Muscle layer of colon (tissue), 2 donors: Measurements from ENCODE around the gene KLHL40.
"Not testable (repeated sequence)": the region's sequence is repeated elsewhere in the genome, so short reads cannot be mapped to it uniquely, and the experiment has no call there.

Experiments
- H3K27ac ChIP-seq: one replicate; pipeline ENCODE4 v1.7.0; 2013; ENCODE audit warnings: low read depth, mild to moderate bottlenecking, low read length, moderate library complexity
- H3K27me3 ChIP-seq, 2 donors: one replicate each; pipeline ENCODE4 v1.7.0; 2013; ENCODE audit warnings: low read length in 2 of 2, mild to moderate bottlenecking in 2 of 2; ENCODE audit not compliant: insufficient read depth in 2 of 2, control insufficient read depth in 1 of 2
- H3K36me3 ChIP-seq: one replicate; pipeline ENCODE4 v1.7.0; 2013; ENCODE audit warnings: mild to moderate bottlenecking, low read length; ENCODE audit not compliant: insufficient read depth
- H3K4me1 ChIP-seq: one replicate; pipeline ENCODE4 v1.7.0; 2013; ENCODE audit warnings: mild to moderate bottlenecking, low read length; ENCODE audit not compliant: insufficient read depth
- H3K4me3 ChIP-seq, 2 donors: one replicate each; pipeline ENCODE4 v1.7.0; 2013; ENCODE audit warnings: low read length in 2 of 2, low read depth in 1 of 2, mild to moderate bottlenecking in 1 of 2, moderate library complexity in 1 of 2
- H3K9ac ChIP-seq: one replicate; pipeline ENCODE4 v1.7.0; 2013; ENCODE audit warnings: low read length
- H3K9me3 ChIP-seq: one replicate; pipeline ENCODE4 v1.7.0; 2013; ENCODE audit warnings: mild to moderate bottlenecking, low read length
- donor health status: abdominal sarcoma.
- donor health status: Adenocarcinoma of cecum.

KLHL40 gene

DNA sequence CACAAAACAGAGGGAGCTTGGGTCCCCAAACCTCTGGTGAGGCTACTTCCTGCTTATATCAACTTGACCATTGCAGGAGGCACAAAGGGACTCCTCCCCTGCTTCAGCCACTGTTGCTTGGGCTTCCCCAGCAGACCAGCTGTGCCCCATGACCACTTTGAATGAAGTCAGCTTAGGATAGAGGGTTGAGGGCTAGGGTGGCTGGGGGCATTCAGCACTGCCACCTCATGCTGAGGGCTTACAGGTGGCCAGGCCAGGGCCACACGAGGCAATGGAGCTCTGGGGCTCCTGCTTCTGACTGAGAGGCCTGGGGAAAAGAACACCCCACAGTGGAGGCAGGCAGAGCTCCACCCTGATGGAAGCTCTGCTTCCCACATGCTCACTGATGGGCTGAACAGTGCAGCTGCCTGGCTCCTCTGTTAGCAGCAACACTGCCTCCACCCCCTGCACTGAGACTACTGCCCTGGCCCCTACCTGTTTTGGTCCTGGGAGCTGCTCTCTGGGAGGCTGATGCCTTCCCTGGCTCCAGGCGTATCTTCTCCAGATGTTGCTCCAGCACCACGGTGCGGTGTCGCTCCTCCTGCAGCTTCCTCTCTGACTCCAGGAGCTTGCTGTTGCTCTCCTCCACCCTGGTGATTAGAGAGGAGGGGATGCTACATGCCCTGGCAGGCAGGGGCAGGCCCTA, 27.5 kb downstream of the KLHL40 start:
- Histone ChIP-seq H3K36me3 (no peaks in the 10 kb centered on the region), H3K4me1 (no peaks in the 10 kb centered on the region), H3K4me3 (no peak overlapping the region), H3K27me3 (no peaks in the 10 kb centered on the region), H3K9ac (no peak overlapping the region), H3K9me3 (no peaks in the 10 kb centered on the region), H3K27ac (no peak overlapping the region)

DNA sequence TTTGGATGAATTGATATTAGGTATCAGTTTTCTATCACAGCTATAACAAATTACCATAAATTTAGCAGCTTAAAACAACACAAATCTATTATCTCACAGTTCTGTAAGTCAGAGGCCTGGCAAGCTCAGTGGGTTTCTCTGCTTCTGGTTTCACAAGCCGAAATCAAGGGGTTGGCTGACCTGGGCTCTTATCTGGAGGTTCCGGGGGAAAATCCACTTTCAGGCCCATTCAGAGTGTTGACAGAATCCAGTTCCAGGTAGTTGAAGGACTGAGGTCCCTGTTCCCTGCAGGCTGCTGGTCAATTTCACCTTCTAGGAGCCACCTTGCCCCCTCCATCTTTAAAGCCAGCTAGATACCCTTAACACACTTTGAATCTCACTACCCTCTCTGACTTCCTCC, 28.4 kb downstream of the KLHL40 start:
- H3K9me3 ChIP-seq: no peaks in the 10 kb centered on the region
- no peaks in the 10 kb centered on the region for H3K4me1 ChIP-seq
- no peaks in the 10 kb centered on the region for H3K36me3 ChIP-seq
- no peaks in the 10 kb centered on the region for H3K27me3 ChIP-seq
- H3K9ac ChIP-seq: no peak overlapping the region
- H3K4me3 ChIP-seq: no peak overlapping the region
- H3K27ac ChIP-seq: no peak overlapping the region

DNA sequence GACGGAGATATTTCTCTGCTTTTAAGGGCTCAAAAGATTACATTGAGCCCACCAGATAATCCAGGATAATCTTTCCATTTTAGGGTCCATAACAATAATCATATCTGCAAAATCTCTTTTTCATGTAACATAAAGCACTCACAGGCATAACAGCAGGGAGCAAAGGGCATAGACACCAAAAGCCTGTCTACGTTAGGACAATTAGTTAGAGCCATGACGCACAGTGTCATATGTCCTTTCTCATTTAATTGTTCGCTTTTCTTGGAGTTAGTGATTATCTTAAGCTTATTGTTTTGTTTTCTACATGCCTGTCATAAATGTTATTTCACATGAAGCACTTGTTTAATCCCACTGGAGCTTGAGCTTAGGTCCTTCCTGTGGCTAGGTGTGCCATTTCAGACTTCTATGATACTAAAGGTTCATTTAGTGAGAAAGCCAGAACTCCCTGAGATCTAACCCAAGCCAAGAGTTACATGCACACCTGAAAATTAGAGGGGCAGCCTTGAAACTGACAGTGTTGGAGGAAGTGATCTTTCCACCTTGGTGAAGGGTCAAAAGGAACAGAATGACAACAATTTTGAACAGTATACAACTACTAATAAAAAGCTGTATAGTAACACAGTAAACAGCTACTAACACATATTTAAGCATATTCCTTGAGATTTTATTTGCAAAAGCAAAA, 29.0 kb downstream of the KLHL40 start:
- Histone ChIP-seq H3K4me3 (no peak overlapping the region), H3K9me3 (no peaks in the 10 kb centered on the region), H3K36me3 (no peaks in the 10 kb centered on the region), H3K27me3 (no peaks in the 10 kb centered on the region), H3K9ac (no peak overlapping the region), H3K4me1 (no peaks in the 10 kb centered on the region), H3K27ac (no peak overlapping the region)

DNA sequence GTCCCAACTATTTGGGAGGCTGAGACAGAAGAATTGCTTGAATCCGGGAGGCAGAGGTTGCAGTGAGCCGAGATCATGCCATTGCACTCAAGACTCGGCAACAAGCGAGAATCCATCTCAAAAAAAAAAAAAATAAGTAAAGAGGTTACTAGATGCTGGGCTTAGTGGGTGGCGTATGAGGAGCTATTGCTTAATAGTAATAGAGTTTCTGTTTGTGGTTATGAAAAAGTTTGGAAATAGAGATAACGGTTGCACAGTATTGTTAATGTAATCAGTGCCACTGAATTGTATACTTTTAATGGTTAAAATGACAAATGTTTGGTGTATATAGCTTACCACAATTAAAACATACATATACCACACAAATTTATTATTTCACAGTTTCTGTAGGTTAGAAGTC, 32.0 kb downstream of the KLHL40 start:
- Histone ChIP-seq H3K36me3 (no peaks in the 10 kb centered on the region), H3K27me3 (no peaks in the 10 kb centered on the region), H3K9me3 (no peaks in the 10 kb centered on the region), H3K4me1 (peaks cover 7% of the 10 kb centered on the region), H3K9ac (no peak overlapping the region), H3K4me3 (no peak overlapping the region), H3K27ac (no peak overlapping the region)

DNA sequence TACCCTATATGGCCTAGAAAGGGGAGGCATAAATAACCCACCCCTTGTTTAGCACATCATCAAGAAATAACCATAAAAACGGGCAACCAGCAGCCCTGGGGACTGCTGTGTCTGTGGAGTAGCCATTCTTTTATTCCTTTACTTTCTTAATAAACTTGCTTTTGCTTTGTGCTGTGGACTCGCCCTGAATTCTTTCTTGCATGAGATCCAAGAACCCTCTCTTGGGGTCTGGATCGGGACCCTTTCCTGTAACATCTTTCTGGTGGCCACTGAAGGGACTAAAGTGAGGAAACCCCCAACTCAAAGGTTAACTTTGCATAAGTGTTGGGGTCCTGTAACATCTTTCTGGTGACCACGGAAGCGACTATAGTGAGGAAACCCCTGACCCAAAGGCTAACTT, 33.0 kb downstream of the KLHL40 start:
- H3K9ac ChIP-seq: no peak overlapping the region
- no peak overlapping the region for H3K27ac ChIP-seq
- no peaks in the 10 kb centered on the region for H3K27me3 ChIP-seq
- H3K36me3 ChIP-seq: no peaks in the 10 kb centered on the region
- no peaks in the 10 kb centered on the region for H3K9me3 ChIP-seq
- H3K4me1 ChIP-seq: peaks cover 7% of the 10 kb centered on the region
- H3K4me3 ChIP-seq: no peak overlapping the region

DNA sequence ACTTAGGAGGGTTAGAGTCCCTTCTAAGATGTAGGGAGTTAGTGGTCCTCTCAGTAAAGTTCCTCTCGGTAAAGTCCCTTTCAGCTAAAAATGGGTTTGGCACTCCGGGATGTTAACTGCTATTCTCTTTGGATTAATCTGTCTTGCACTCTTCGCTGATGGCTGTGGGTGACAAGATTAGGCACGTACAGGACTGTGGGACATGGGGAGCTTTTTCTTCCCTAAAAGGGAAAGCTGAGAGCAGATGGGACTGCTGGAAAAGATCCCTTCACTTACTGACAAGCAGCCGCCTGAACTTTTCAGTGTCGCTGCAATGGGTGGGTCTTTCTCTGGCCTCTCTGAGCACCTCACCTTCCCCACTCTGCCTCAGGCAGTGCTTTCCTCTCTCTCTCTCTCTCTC, 33.7 kb downstream of the KLHL40 start:
- H3K27ac ChIP-seq: no peak overlapping the region
- H3K27me3 ChIP-seq: no peaks in the 10 kb centered on the region
- H3K9me3 ChIP-seq: no peaks in the 10 kb centered on the region
- no peak overlapping the region for H3K4me3 ChIP-seq
- H3K4me1 ChIP-seq: peaks cover 7% of the 10 kb centered on the region
- no peaks in the 10 kb centered on the region for H3K36me3 ChIP-seq
- no peak overlapping the region for H3K9ac ChIP-seq

DNA sequence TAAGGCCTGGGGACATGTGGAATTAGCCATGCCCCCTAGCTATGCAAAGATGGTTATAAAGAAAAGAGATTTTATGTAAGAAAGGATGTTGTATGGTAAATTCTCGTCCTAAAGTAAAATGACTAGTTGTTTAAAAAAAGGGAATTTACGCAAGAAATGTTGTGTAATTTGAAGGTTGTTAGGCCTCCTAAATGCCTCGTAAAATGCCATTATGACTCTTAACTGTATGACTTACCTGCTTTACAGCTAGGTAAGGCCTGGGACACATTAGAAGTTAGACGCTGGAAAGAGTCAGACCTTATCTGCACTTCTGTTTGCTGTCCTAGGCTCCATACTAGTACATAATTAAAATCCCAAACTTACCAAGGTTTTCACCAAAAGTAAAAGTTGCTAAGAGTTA, 34.8 kb downstream of the KLHL40 start:
- Histone ChIP-seq H3K27ac (no peak overlapping the region), H3K4me3 (no peak overlapping the region)

DNA sequence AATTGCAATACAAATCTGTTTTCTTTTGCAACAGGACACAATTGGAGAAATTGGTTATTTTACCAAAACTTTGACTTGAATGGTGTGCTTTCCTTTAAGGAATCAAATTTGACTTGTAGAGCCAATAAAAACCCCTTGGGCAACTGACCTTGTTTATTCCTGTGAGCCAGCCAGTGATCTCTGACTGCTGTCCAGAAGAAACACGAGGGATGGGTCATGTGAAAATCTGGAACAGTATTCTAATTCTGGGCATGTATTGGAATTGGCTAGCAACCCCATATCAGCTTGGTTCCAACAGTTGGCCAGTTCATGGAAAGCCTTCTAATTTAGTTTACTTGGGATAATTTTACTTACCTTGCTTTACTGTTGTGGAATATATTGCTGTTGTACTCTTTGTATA, 36.4 kb downstream of the KLHL40 start:
- H3K27ac ChIP-seq: no peak overlapping the region
- no peaks in the 10 kb centered on the region for H3K27me3 ChIP-seq
- no peak overlapping the region for H3K9ac ChIP-seq
- H3K4me3 ChIP-seq: no peak overlapping the region
- H3K9me3 ChIP-seq: no peaks in the 10 kb centered on the region
- H3K4me1 ChIP-seq: peaks cover 7% of the 10 kb centered on the region
- H3K36me3 ChIP-seq: no peaks in the 10 kb centered on the region

More for the DNA sequence above, 34.8 kb downstream of the KLHL40 start:
- no peaks in the 10 kb centered on the region for H3K27me3 ChIP-seq
- H3K4me1 ChIP-seq: peaks cover 7% of the 10 kb centered on the region
- H3K36me3 ChIP-seq: no peaks in the 10 kb centered on the region
- H3K9me3 ChIP-seq: no peaks in the 10 kb centered on the region
- no peak overlapping the region for H3K9ac ChIP-seq

DNA sequence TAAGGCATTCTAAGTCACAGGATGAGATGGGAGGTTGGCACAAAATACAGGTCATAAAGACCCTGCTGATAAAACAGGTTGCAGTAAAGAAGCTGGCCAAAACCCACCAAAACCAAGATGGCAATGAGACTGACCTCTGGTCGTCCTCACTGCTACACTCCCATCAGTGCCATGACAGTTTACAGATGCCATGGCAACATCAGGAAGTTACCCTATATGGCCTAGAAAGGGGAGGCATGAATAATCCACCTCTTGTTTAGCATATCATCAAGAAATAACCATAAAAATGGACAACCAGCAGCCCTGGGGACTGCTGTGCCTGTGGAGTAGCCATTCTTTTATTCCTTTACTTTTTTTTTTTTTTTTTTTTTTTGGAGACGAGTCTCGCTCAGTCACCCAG, 37.1 kb downstream of the KLHL40 start:
- H3K36me3 ChIP-seq, H3K27ac ChIP-seq: not testable (repeated sequence)

DNA sequence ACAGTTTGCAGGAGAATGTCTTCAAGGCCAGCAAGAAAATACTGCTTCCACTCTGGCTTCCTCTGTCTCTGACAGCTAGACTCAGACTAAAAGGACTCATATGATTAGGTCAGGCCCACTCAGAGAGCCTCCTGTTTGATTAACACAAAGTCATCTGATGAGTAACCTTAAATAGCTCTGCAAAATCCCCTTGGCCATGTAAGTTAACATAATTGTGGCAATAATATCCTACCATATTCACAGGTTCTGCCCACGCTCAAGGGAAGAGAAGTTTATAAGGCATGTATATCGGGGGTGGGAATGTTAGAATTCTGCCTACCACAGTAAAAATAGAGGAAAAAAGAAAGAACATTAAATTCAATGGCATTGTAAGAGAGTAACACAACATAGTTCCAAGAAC, 37.9 kb downstream of the KLHL40 start:
- Histone ChIP-seq H3K4me3 (no peak overlapping the region), H3K27ac (no peak overlapping the region), H3K9ac (no peak overlapping the region), H3K4me1 (peaks cover 11% of the 10 kb centered on the region), H3K9me3 (no peaks in the 10 kb centered on the region), H3K36me3 (no peaks in the 10 kb centered on the region), H3K27me3 (no peaks in the 10 kb centered on the region)

More for the DNA sequence above, 37.1 kb downstream of the KLHL40 start:
- H3K27me3 ChIP-seq, H3K4me1 ChIP-seq, H3K4me3 ChIP-seq, H3K9me3 ChIP-seq, H3K9ac ChIP-seq: not testable (repeated sequence)

DNA sequence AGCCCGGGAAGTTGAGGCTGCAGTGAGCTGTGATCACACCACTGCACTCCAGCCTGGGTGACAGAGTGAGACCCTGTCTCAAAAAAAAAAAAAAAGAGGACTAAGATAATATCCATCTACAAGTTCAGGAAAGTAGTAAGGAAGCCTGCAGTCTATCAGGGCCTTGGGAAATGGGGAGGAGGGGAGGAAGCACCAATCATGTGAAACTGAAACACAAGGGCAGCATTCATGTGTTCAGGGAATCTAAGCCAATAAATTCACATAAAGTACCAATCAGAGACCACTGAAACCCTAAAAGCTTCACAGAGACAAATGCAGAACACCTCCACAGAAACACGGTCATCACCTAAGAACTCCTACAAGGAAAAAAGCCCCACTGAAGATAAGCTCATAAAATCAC, 40.1 kb downstream of the KLHL40 start:
- H3K4me1 ChIP-seq: peaks cover 11% of the 10 kb centered on the region
- no peak overlapping the region for H3K27ac ChIP-seq
- H3K4me3 ChIP-seq: no peak overlapping the region
- no peaks in the 10 kb centered on the region for H3K9me3 ChIP-seq
- H3K27me3 ChIP-seq: no peaks in the 10 kb centered on the region
- no peak overlapping the region for H3K9ac ChIP-seq
- no peaks in the 10 kb centered on the region for H3K36me3 ChIP-seq

DNA sequence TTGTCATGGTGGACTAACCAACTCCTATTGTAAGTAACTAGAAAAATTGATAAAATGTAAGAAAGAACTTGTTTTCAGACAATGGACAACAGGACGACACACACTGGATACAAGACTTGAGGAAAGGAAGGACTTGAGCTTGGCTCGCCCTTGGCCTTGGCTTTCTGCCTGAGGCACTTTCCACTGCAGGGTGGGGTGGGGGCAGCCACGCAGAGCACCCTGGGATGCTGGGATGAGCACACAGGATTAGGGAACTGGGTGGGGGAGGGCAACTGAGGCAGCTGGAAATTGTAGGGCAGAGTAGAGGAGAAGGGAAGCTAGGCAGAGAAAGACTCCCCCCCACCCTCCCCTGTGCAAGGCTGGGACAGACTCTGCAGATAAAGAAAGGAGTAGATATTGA, 42.7 kb downstream of the KLHL40 start:
- Histone ChIP-seq H3K4me1 (peaks cover 4% of the 10 kb centered on the region), H3K27ac (no peak overlapping the region), H3K9me3 (no peaks in the 10 kb centered on the region), H3K9ac (no peak overlapping the region), H3K27me3 (no peaks in the 10 kb centered on the region), H3K36me3 (no peaks in the 10 kb centered on the region), H3K4me3 (no peak overlapping the region)
